H1 (cell line): ENCODE measurements around the gene PHF3. TPM values are rescaled to one million over a fixed set of nuclear protein-coding genes. Genes with fewer than 3 reads are reported as not detected.

Experiments
- ASH2L ChIP-seq: fragments of 200-600, 300-600 bp; sonication (generic); IDR thresholded peaks from one replicate; pipeline ENCODE4 v1.7.1; 2017; ENCODE audit warnings: low read length
- BACH1 ChIP-seq: IDR thresholded peaks from 2 replicates; pipeline ENCODE4 v1.6.1; 2012; ENCODE audit warnings: low read length, improper control_type of control experiment
- BCL11A ChIP-seq, 2 experiments: IDR thresholded peaks; one replicate each; pipeline ENCODE4 v1.6.1; 2011; ENCODE audit warnings: low read depth in 2 of 2, low read length in 2 of 2, mild to moderate bottlenecking in 2 of 2
- BRCA1 ChIP-seq: IDR thresholded peaks from 2 replicates; pipeline ENCODE4 v1.6.1; 2012; ENCODE audit warnings: low read depth, low read length, improper control_type of control experiment
- CBX8 ChIP-seq: fragments of 300-800, 300-1000 bp; sonication (generic); IDR thresholded peaks from 2 replicates; pipeline ENCODE4 v1.7.1; 2016; ENCODE audit warnings: low read depth, low read length, borderline replicate concordance
- CEBPB ChIP-seq: IDR thresholded peaks from 2 replicates; pipeline ENCODE4 v1.6.1; 2012; ENCODE audit warnings: low read depth, low read length
- E2F6 ChIP-seq: IDR thresholded peaks from 2 replicates; pipeline ENCODE4 v1.6.1; 2012; ENCODE audit warnings: inconsistent platforms
- GABPA ChIP-seq: IDR thresholded peaks from 2 replicates; pipeline ENCODE4 v1.6.1; 2011; ENCODE audit warnings: mild to moderate bottlenecking, low read length, moderate library complexity, borderline replicate concordance; ENCODE audit not compliant: insufficient read depth
- GTF2F1 ChIP-seq: IDR thresholded peaks from 2 replicates; pipeline ENCODE4 v1.6.1; 2012; ENCODE audit warnings: low read depth, low read length, improper control_type of control experiment, borderline replicate concordance
- MAFK ChIP-seq: IDR thresholded peaks from 2 replicates; pipeline ENCODE4 v1.6.1; 2012; ENCODE audit warnings: low read depth, mild to moderate bottlenecking, improper control_type of control experiment, low read length
- MAX ChIP-seq: IDR thresholded peaks from 2 replicates; pipeline ENCODE4 v1.6.1; 2012; ENCODE audit warnings: inconsistent platforms
- NRF1 ChIP-seq: IDR thresholded peaks from 2 replicates; pipeline ENCODE4 v1.6.1; 2011; ENCODE audit warnings: mild to moderate bottlenecking, low read depth, low read length, improper control_type of control experiment
- POLR2A ChIP-seq, 2 experiments: IDR thresholded peaks; 1 replicate in 1 of 2; 2 replicates in 1 of 2; pipeline ENCODE4 v1.6.1; 2011; ENCODE audit warnings: low read depth in 2 of 2, low read length in 2 of 2, mild to moderate bottlenecking in 2 of 2; ENCODE audit errors: control extremely low read depth in 1 of 2
- POU5F1 ChIP-seq: IDR thresholded peaks from 2 replicates; pipeline ENCODE4 v1.6.1; 2011; ENCODE audit warnings: low read depth, mild to moderate bottlenecking, low read length, moderate library complexity
- SAP30 ChIP-seq: fragments of 300-600 bp; sonication (generic); IDR thresholded peaks from 2 replicates; pipeline ENCODE4 v1.7.1; 2012; ENCODE audit warnings: low read length, moderate library complexity, mild to moderate bottlenecking, inconsistent platforms; ENCODE audit not compliant: insufficient read depth, insufficient replicate concordance
- SIN3A ChIP-seq, 2 experiments: IDR thresholded peaks in 1 of 2; conservative IDR thresholded peaks in 1 of 2; 2 replicates each; pipeline ENCODE4 v1.6.1; 2011 to 2012; ENCODE audit warnings: low read length in 2 of 2, improper control_type of control experiment in 1 of 2, low read depth in 1 of 2, mild to moderate bottlenecking in 1 of 2
- SIRT6 ChIP-seq: IDR thresholded peaks from one replicate; pipeline ENCODE4 v1.7.1; 2012; ENCODE audit warnings: low read length, inconsistent platforms
- SUZ12 ChIP-seq: fragments of 200-600 bp; sonication (generic); IDR thresholded peaks from 2 replicates; pipeline ENCODE4 v1.6.1; 2012; ENCODE audit warnings: mild to moderate bottlenecking, inconsistent platforms, low read length, moderate library complexity, mixed read lengths
- USF2 ChIP-seq: IDR thresholded peaks from 2 replicates; pipeline ENCODE4 v1.6.1; 2011; ENCODE audit warnings: low read length, improper control_type of control experiment
- ZNF274 ChIP-seq: IDR thresholded peaks from 2 replicates; pipeline ENCODE4 v1.7.0; 2012; ENCODE audit warnings: low read length, borderline replicate concordance; ENCODE audit errors: extremely low read depth
- polyA plus RNA-seq, 7 experiments: library from polyadenylated mRNA; depleted of rRNA in 3 of 7; stranded (reverse) in 5 of 7; unstranded in 2 of 7; fragments of >200 nt in 5 of 7; fragments of 200-250 nt in 2 of 7; gene quantifications; 1 replicate in 5 of 7; 2 replicates in 1 of 7; 4 replicates in 1 of 7; pipeline versions ENCODE4 v1.2.1 to v1.2.3, GENCODE V29; 2011 to 2013; ENCODE audit warnings: missing spikeins in 2 of 7, mixed read lengths in 2 of 7
- total RNA-seq: library from RNA; stranded (reverse); fragmentation: NEBNext Ultra II Directional; extraction: Animal tissue kit (Norgen Biotek cat#: 25700); gene quantifications from 2 replicates; pipeline ENCODE4 v1.2.1, GENCODE V29; 2021

The PHF3 gene
- total and polyA plus RNA-seq, 2 of the 8 experiments (the other 6 are each of a cell fraction or from before 2014, with no cell fraction given), result 10.1 to 69.3 TPM

GRCh38 chr6:63635588-63636517 lies at the start of gene PHF3 (continued):
- peak; percentile 94 for TF ChIP-seq USF2
- peak; percentile 69 to 95 for TF ChIP-seq POLR2A (IDR thresholded peaks at IDR 0.05; ENCODE audit: control extremely low read depth in 1 of 2, low read depth in 2 of 2, low read length in 2 of 2)
- peak; percentile 4 for TF ChIP-seq SAP30
- no peak for TF ChIP-seq POU5F1
- TF ChIP-seq SUZ12, result peak; percentile 29; the same call in 1 of the 2 replicates
- peak; percentile 94 for TF ChIP-seq MAX
- peak; percentile 56; the same call in 1 of the 2 replicates for TF ChIP-seq BACH1
- TF ChIP-seq BRCA1, result no peak
- no peak for TF ChIP-seq GABPA
- TF ChIP-seq E2F6, result peak; percentile 91
- TF ChIP-seq ASH2L, result peak; percentile 97
- peak; percentile 49; the same call in 1 of the 2 replicates for TF ChIP-seq NRF1
- TF ChIP-seq MAFK, result no peak
- no peak for TF ChIP-seq ZNF274
- TF ChIP-seq SIRT6, result no peak
- 0 out of 2 replicates have a peak, but pooled peaks have one; percentile 52 for TF ChIP-seq GTF2F1
- no peak for TF ChIP-seq CBX8
- TF ChIP-seq CEBPB, result peak; percentile 99
- no peak for TF ChIP-seq BCL11A (IDR thresholded peaks at IDR 0.05; ENCODE audit: low read depth in 2 of 2, low read length in 2 of 2)
- peak; percentile 18 to 41; a peak in 1 of 4 replicates for TF ChIP-seq SIN3A (conservative IDR thresholded peaks at IDR 0.05 in 1 of 2, IDR thresholded peaks at IDR 0.05 in 1 of 2; ENCODE audit: low read depth in 1 of 2, low read length in 2 of 2)
